Stimulated activated naive B cell treated with anti-CD40 and anti-IgM and Interleukin-4, amounts not matched to agents 10 μg/mL and 1 μg/mL and 100 μg/mL, for 72 hours (primary cell): ENCODE data around the gene DGKG.

Experiments used
- ATAC-seq, 2 donors: fragments of 150-1000 bp; cut with Tn5 transposase; replicated peaks; 2 replicates each; pipeline ENCODE4 v1.10.0; 2021; ENCODE audit warnings: moderate library complexity in 1 of 2
- DNase-seq: peaks from one replicate; pipeline ENCODE4 v3.0.0; 2021
- H3K27ac Mint-ChIP-seq: one replicate; pipeline ENCODE4 v1.8.0; 2022; ENCODE audit warnings: mild to moderate bottlenecking, mixed read lengths
- H3K27me3 Mint-ChIP-seq, 2 donors: one replicate each; pipeline ENCODE4 v1.8.0; 2022; ENCODE audit warnings: mixed read lengths in 2 of 2
- H3K36me3 Mint-ChIP-seq, 2 donors: one replicate each; pipeline ENCODE4 v1.8.0; 2022; ENCODE audit warnings: mixed read lengths in 2 of 2, mild to moderate bottlenecking in 1 of 2
- H3K4me1 Mint-ChIP-seq, 2 donors: one replicate each; pipeline ENCODE4 v1.8.0; 2022; ENCODE audit warnings: mixed read lengths in 2 of 2, mild to moderate bottlenecking in 1 of 2
- H3K4me3 Mint-ChIP-seq, 2 donors: one replicate each; pipeline ENCODE4 v1.8.0; 2022; ENCODE audit warnings: mild to moderate bottlenecking in 2 of 2, mixed read lengths in 2 of 2, moderate library complexity in 1 of 2
- H3K9me3 Mint-ChIP-seq, 2 donors: one replicate each; pipeline ENCODE4 v1.8.0; 2022; ENCODE audit warnings: mixed read lengths in 2 of 2, mild to moderate bottlenecking in 1 of 2

Gene DGKG

GRCh38 chr3:186359078-186359477, 3.0 kb downstream of the DGKG start:
- peaks cover 42 to 49% of the 10 kb centered on the region in 2 donors for H3K27me3 Mint-ChIP-seq
- no peak overlapping the region for H3K27ac Mint-ChIP-seq
- H3K4me3 Mint-ChIP-seq = no peak overlapping the region
- DNase-seq = no peak
- no peak for ATAC-seq
- peaks cover 0 to 5% of the 10 kb centered on the region in 2 donors for H3K9me3 Mint-ChIP-seq
- H3K36me3 Mint-ChIP-seq = no peaks in the 10 kb centered on the region
- peaks cover 21 to 36% of the 10 kb centered on the region in 2 donors for H3K4me1 Mint-ChIP-seq

- H3K4me3 Mint-ChIP-seq = no peak overlapping the region
- H3K36me3 Mint-ChIP-seq = no peaks in the 10 kb centered on the region
- H3K27ac Mint-ChIP-seq = no peak overlapping the region
- H3K4me1 Mint-ChIP-seq = peaks cover 7 to 10% of the 10 kb centered on the region in 2 donors
- H3K27me3 Mint-ChIP-seq = peaks cover 33 to 34% of the 10 kb centered on the region in 2 donors
- DNase-seq (no peak), ATAC-seq (no peak)
- H3K9me3 Mint-ChIP-seq = peaks cover 0 to 5% of the 10 kb centered on the region in 2 donors
Measured at GRCh38 chr3:186356152-186356551, 5.9 kb downstream of the DGKG start.

GRCh38 chr3:186354100-186354499, 7.9 kb downstream of the DGKG start:
- H3K36me3 Mint-ChIP-seq = no peaks in the 10 kb centered on the region
- H3K27me3 Mint-ChIP-seq = peaks cover 22% of the 10 kb centered on the region in 2 donors
- H3K4me3 Mint-ChIP-seq = no peak overlapping the region
- ATAC-seq = no peak
- no peak for DNase-seq
- H3K4me1 Mint-ChIP-seq = peaks cover 0 to 2% of the 10 kb centered on the region in 2 donors
- H3K27ac Mint-ChIP-seq = no peak overlapping the region
- H3K9me3 Mint-ChIP-seq = peaks cover 0 to 5% of the 10 kb centered on the region in 2 donors

DNA sequence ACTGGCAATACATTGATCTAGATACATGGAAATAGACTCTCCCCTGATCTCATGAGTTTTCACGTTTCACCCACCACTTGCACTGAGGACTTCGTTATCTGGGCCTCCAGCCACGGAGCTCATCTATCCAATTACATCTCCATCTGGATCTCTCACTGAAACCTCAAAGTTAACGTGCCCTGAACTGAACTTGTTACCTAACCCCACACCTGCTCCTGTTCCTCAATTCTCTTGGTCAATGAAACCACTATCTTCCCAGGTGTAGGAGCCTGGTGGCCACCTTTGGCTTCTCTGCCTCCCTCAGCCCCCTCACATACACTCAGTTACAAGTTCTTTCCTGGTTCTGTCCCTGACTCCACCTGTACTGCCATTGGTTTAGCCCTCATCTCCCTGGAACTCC, 9.7 kb downstream of the DGKG start:
- peaks cover 16 to 18% of the 10 kb centered on the region in 2 donors for H3K27me3 Mint-ChIP-seq
- peaks cover 0 to 5% of the 10 kb centered on the region in 2 donors for H3K9me3 Mint-ChIP-seq
- ATAC-seq (no peak), DNase-seq (no peak)
- H3K4me1 Mint-ChIP-seq = peaks cover 0 to 2% of the 10 kb centered on the region in 2 donors
- no peaks in the 10 kb centered on the region for H3K36me3 Mint-ChIP-seq
- H3K27ac Mint-ChIP-seq = no peak overlapping the region
- no peak overlapping the region for H3K4me3 Mint-ChIP-seq

GRCh38 chr3:186342197-186342596, 19.8 kb downstream of the DGKG start:
- peaks cover 11 to 28% of the 10 kb centered on the region in 2 donors for H3K4me1 Mint-ChIP-seq
- H3K27ac Mint-ChIP-seq = no peak overlapping the region
- no peak for DNase-seq
- H3K4me3 Mint-ChIP-seq = no peak overlapping the region
- peaks cover 2 to 3% of the 10 kb centered on the region in 2 donors for H3K9me3 Mint-ChIP-seq
- no peaks in the 10 kb centered on the region for H3K36me3 Mint-ChIP-seq
- H3K27me3 Mint-ChIP-seq = no peaks in the 10 kb centered on the region
- ATAC-seq = peak; percentile 70 to 86

DNA sequence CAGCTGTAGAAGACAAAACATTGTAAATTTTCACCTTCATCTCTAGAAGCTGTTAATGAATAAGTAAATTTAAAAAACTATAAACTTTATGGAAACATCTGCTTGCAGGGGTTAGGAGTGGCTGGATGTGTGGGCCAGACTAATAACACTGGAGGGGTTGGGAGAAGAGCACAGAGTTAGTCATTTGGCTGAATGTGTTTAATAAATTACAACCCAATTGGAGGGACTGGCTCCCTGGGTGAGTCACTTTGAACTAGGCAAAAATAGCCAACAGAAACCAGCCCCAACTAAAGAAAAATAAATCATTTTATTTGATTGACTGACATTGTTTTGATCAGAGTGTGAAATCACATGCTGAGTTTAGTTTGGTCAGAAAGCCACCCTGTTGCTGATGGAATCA, 21.8 kb downstream of the DGKG start:
- H3K9me3 Mint-ChIP-seq = peaks cover 2 to 3% of the 10 kb centered on the region in 2 donors
- H3K27ac Mint-ChIP-seq = no peak overlapping the region
- DNase-seq = no peak
- no peaks in the 10 kb centered on the region for H3K36me3 Mint-ChIP-seq
- peaks cover 11 to 28% of the 10 kb centered on the region in 2 donors for H3K4me1 Mint-ChIP-seq
- peaks cover 0 to 5% of the 10 kb centered on the region in 2 donors for H3K27me3 Mint-ChIP-seq
- ATAC-seq = no peak
- no peak overlapping the region for H3K4me3 Mint-ChIP-seq

DNA sequence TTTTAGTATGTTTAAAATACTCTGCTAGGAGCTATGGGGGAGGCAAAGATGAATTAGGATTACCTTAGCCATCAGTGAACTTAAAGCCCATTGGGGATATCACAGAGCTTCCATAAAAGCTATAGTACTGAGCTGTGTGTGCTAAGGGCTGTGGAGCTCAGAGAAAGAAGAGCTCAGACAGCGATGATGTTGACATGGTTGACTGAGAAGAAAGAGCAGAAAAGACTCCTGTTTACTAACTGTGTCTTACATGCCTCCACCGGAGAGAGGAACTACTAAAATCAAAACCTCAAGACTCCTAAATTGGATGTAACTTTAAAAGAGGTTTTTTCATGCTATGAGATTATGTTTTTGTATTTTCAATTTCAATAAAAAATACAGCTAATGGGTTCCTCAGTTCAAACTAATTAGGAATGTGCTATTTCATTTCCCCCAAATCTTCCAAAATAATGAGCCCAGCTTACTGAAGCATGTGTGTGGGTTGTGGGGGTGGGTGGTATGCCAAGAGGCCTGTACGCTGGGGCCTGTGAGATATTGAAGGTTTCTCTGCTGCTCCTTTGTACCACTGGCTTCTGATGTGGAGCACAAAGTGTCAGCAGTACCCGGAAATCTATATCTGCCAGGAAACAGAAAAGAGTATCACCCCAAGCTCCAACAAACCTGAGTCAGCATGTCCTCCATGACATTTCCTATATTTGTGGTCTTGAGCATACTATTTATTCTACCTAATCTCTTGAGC, 22.7 kb downstream of the DGKG start:
- ATAC-seq (peak; percentile 62 to 75), DNase-seq (no peak)
- H3K27me3 Mint-ChIP-seq = peaks cover 0 to 5% of the 10 kb centered on the region in 2 donors
- no peaks in the 10 kb centered on the region for H3K36me3 Mint-ChIP-seq
- H3K27ac Mint-ChIP-seq = no peak overlapping the region
- peaks cover 11 to 28% of the 10 kb centered on the region in 2 donors for H3K4me1 Mint-ChIP-seq
- H3K9me3 Mint-ChIP-seq = peaks cover 2 to 3% of the 10 kb centered on the region in 2 donors
- peak overlapping the region in 1 of 2 donors; percentile 17 for H3K4me3 Mint-ChIP-seq

DNA sequence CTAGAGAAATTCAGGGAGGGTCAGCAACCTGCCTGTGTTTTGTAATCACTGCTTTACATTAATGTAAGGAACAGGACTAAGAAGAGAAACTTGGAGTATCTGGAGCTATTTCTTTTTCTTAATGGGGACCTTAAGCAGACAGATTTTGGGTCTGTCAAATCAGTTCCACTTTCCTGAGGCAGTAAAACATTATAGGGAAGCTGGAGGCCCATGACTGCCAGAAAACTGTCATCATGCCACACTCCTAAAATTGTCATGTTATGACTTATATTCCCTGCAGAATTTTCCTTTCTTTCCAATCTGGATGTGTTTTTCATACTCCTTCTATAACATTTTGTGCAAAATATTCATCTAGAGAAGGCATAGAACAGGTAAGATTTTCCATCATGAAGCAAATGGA, 28.8 kb downstream of the DGKG start:
- no peak overlapping the region for H3K4me3 Mint-ChIP-seq
- ATAC-seq (no peak), DNase-seq (no peak)
- H3K27me3 Mint-ChIP-seq = peaks cover 5 to 12% of the 10 kb centered on the region in 2 donors
- no peaks in the 10 kb centered on the region for H3K9me3 Mint-ChIP-seq
- H3K36me3 Mint-ChIP-seq = no peaks in the 10 kb centered on the region
- peaks cover 15 to 23% of the 10 kb centered on the region in 2 donors for H3K4me1 Mint-ChIP-seq
- H3K27ac Mint-ChIP-seq = no peak overlapping the region

DNA sequence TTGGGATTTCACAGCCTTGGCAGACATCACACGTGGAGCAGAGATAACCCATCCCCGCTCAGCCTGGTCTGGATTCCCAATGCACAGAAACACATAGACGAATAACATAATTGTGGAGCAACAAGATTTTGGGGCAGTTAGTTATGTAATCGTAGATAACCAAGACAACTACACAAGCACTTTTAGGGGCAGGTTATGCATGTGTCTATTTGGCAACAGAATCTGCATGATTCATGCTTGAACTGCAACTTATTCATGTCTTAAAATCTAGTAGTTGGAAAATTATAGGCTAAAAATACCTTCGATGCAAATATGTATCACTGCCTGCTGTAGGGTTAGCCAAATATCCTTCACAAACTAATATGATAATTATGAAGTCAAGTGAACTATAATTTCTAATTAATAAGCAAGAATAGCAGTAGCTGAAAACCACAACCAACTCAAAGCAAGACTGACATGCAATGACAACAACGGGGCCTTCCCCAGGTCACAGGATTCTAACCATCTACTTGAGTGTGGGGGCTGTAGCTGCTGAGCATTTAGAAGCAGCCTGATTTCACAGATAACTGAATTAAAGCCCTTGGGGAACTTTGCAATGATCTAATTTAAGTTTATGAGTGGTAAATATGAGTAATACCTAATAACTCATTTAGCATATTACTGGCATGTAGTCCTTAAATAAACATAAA, 31.1 kb downstream of the DGKG start:
- H3K4me3 Mint-ChIP-seq = no peak overlapping the region
- no peaks in the 10 kb centered on the region for H3K36me3 Mint-ChIP-seq
- H3K9me3 Mint-ChIP-seq = no peaks in the 10 kb centered on the region
- peaks cover 17 to 28% of the 10 kb centered on the region in 2 donors for H3K4me1 Mint-ChIP-seq
- H3K27ac Mint-ChIP-seq = peak overlapping the region; percentile 59
- DNase-seq (peak; percentile 34), ATAC-seq (peak; percentile 97)
- H3K27me3 Mint-ChIP-seq = peaks cover 5 to 8% of the 10 kb centered on the region in 2 donors

DNA sequence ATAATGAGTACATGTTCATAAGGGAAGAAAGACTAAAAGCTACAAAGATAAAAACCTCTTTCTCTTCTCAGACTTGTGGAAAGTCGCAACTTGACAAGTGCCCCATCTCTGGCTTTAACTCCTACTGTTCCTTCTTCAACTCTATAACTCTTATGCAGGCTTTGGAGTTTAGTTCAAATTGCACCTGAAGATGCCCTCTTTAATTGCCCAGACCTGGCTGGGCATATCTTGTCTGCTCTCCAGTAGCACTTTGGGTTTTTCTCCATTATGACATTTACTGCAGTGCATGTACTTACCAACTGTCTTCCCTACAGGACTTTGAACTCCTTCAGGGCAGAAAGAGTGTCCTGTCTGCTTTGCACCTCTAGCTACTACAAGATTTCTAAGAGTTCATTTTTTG, 32.4 kb downstream of the DGKG start:
- Mint-ChIP-seq H3K4me3 (no peak overlapping the region), H3K4me1 (peaks cover 17 to 28% of the 10 kb centered on the region in 2 donors), H3K27ac (no peak overlapping the region), H3K36me3 (no peaks in the 10 kb centered on the region), H3K9me3 (no peaks in the 10 kb centered on the region), H3K27me3 (peaks cover 7 to 9% of the 10 kb centered on the region in 2 donors)
- DNase-seq (no peak), ATAC-seq (no peak)

- DNase-seq = no peak
- H3K9me3 Mint-ChIP-seq = no peaks in the 10 kb centered on the region
- H3K36me3 Mint-ChIP-seq = peaks cover 0 to under 1% of the 10 kb centered on the region in 2 donors
- no peak overlapping the region for H3K27ac Mint-ChIP-seq
- peaks cover 16 to 25% of the 10 kb centered on the region in 2 donors for H3K4me1 Mint-ChIP-seq
- no peak for ATAC-seq
- H3K27me3 Mint-ChIP-seq = peaks cover 0 to 8% of the 10 kb centered on the region in 2 donors
- no peak overlapping the region for H3K4me3 Mint-ChIP-seq
Measured at GRCh38 chr3:186327912-186328487, 34.0 kb downstream of the DGKG start.

GRCh38 chr3:186322761-186323160, 39.3 kb downstream of the DGKG start:
- Mint-ChIP-seq H3K4me3 (no peak overlapping the region), H3K4me1 (peaks cover under 1 to 2% of the 10 kb centered on the region in 2 donors), H3K9me3 (peaks cover 0 to 1% of the 10 kb centered on the region in 2 donors), H3K36me3 (peaks cover 0 to 6% of the 10 kb centered on the region in 2 donors), H3K27ac (no peak overlapping the region), H3K27me3 (peaks cover 5 to 21% of the 10 kb centered on the region in 2 donors)
- DNase-seq (no peak), ATAC-seq (no peak)

GRCh38 chr3:186321746-186322145, 40.3 kb downstream of the DGKG start:
- peaks cover 5 to 21% of the 10 kb centered on the region in 2 donors for H3K27me3 Mint-ChIP-seq
- DNase-seq (no peak), ATAC-seq (no peak)
- H3K9me3 Mint-ChIP-seq = peaks cover 0 to 1% of the 10 kb centered on the region in 2 donors
- no peaks in the 10 kb centered on the region for H3K4me1 Mint-ChIP-seq
- H3K27ac Mint-ChIP-seq = no peak overlapping the region
- peaks cover 0 to 6% of the 10 kb centered on the region in 2 donors for H3K36me3 Mint-ChIP-seq
- H3K4me3 Mint-ChIP-seq = no peak overlapping the region

- Mint-ChIP-seq H3K27ac (no peak overlapping the region), H3K27me3 (peaks cover 5 to 21% of the 10 kb centered on the region in 2 donors), H3K9me3 (peaks cover 0 to 1% of the 10 kb centered on the region in 2 donors), H3K4me3 (no peak overlapping the region), H3K36me3 (peaks cover 0 to 6% of the 10 kb centered on the region in 2 donors), H3K4me1 (no peaks in the 10 kb centered on the region)
- no peak for ATAC-seq
- DNase-seq = no peak
Measured at GRCh38 chr3:186320862-186321568, 41.0 kb downstream of the DGKG start.
